ENCODE measurements around the gene YLPM1. TPM values are rescaled to one million over a fixed set of nuclear protein-coding genes. Genes with fewer than 3 reads are reported as not detected.

The YLPM1 gene
- total RNA-seq, 1 donor, result 39.8 TPM

DNA sequence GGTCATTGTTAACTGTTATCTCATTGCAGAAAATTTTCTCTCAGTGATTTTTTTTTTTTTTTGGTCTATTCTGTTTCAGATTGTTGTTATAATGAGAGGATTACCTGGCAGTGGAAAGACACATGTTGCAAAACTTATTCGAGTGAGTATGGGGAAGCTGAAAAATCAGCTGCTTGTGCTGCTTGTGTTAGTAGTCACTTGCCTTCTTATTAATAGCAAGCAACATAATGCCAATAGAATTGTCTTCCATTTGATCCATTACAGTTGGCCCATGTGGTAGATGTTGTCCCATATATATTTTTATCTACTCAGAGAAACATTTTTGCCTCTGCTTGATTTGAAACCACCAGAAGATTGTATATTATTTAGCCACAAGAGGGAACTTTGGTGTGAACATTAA lies 53.0 kb downstream of the YLPM1 start:
- no peak overlapping the region for H2AFZ ChIP-seq (ENCODE audit: low read length)
- no peaks in the 10 kb centered on the region for H3K27me3 ChIP-seq (ENCODE audit: insufficient read depth, low read length)
- no peaks in the 10 kb centered on the region for H3K9me3 ChIP-seq (ENCODE audit: low read depth, low read length)
- H3K4me1 ChIP-seq (ENCODE audit: insufficient read depth, low read length), result no peaks in the 10 kb centered on the region
- H3K4me3 ChIP-seq (ENCODE audit: insufficient read depth, low read length), result no peak overlapping the region
- H3K36me3 ChIP-seq (ENCODE audit: insufficient read depth, low read length), result peaks cover 65% of the 10 kb centered on the region
- H3K79me2 ChIP-seq (ENCODE audit: insufficient read depth, low read length), result peaks cover 11% of the 10 kb centered on the region
- H4K20me1 ChIP-seq (ENCODE audit: insufficient read depth, low read length), result no peaks in the 10 kb centered on the region
- no peak for DNase-seq (ENCODE audit: insufficient read length, low spot score, missing footprints)
- no peak overlapping the region for H3K27ac ChIP-seq (ENCODE audit: low read depth, low read length)
- TF ChIP-seq CTCF (IDR thresholded peaks at IDR 0.05; ENCODE audit: extremely low read depth, low read depth, low read length), result no peak
- no peak overlapping the region for H3K4me2 ChIP-seq (ENCODE audit: insufficient read depth, low read length)

- peaks cover 3% of the 10 kb centered on the region for H3K79me2 ChIP-seq (ENCODE audit: insufficient read depth, low read length)
- no peak overlapping the region for H3K4me2 ChIP-seq (ENCODE audit: insufficient read depth, low read length)
- no peaks in the 10 kb centered on the region for H4K20me1 ChIP-seq (ENCODE audit: insufficient read depth, low read length)
- H3K27ac ChIP-seq (ENCODE audit: low read depth, low read length), result no peak overlapping the region
- H3K4me1 ChIP-seq (ENCODE audit: insufficient read depth, low read length), result no peaks in the 10 kb centered on the region
- no peak for TF ChIP-seq CTCF (IDR thresholded peaks at IDR 0.05; ENCODE audit: extremely low read depth, low read depth, low read length)
- no peak overlapping the region for H3K4me3 ChIP-seq (ENCODE audit: insufficient read depth, low read length)
- no peak overlapping the region for H2AFZ ChIP-seq (ENCODE audit: low read length)
- no peaks in the 10 kb centered on the region for H3K27me3 ChIP-seq (ENCODE audit: insufficient read depth, low read length)
- H3K36me3 ChIP-seq (ENCODE audit: insufficient read depth, low read length), result peaks cover 47% of the 10 kb centered on the region
- no peak for DNase-seq (ENCODE audit: insufficient read length, low spot score, missing footprints)
- H3K9me3 ChIP-seq (ENCODE audit: low read depth, low read length), result no peaks in the 10 kb centered on the region
Measured at GRCh38 chr14:74820288-74820687, 57.2 kb downstream of the YLPM1 start.

- H3K4me3 ChIP-seq (ENCODE audit: insufficient read depth, low read length), result no peak overlapping the region
- no peaks in the 10 kb centered on the region for H3K27me3 ChIP-seq (ENCODE audit: insufficient read depth, low read length)
- H3K79me2 ChIP-seq (ENCODE audit: insufficient read depth, low read length), result peaks cover 1% of the 10 kb centered on the region
- DNase-seq (ENCODE audit: insufficient read length, low spot score, missing footprints), result no peak
- no peak overlapping the region for H3K27ac ChIP-seq (ENCODE audit: low read depth, low read length)
- no peak overlapping the region for H2AFZ ChIP-seq (ENCODE audit: low read length)
- H3K4me1 ChIP-seq (ENCODE audit: insufficient read depth, low read length), result no peaks in the 10 kb centered on the region
- H3K9me3 ChIP-seq (ENCODE audit: low read depth, low read length), result no peaks in the 10 kb centered on the region
- no peak for TF ChIP-seq CTCF (IDR thresholded peaks at IDR 0.05; ENCODE audit: extremely low read depth, low read depth, low read length)
- no peaks in the 10 kb centered on the region for H4K20me1 ChIP-seq (ENCODE audit: insufficient read depth, low read length)
- H3K4me2 ChIP-seq (ENCODE audit: insufficient read depth, low read length), result no peak overlapping the region
- H3K36me3 ChIP-seq (ENCODE audit: insufficient read depth, low read length), result peaks cover 45% of the 10 kb centered on the region
Measured at GRCh38 chr14:74821267-74821915, 58.3 kb downstream of the YLPM1 start.

DNA sequence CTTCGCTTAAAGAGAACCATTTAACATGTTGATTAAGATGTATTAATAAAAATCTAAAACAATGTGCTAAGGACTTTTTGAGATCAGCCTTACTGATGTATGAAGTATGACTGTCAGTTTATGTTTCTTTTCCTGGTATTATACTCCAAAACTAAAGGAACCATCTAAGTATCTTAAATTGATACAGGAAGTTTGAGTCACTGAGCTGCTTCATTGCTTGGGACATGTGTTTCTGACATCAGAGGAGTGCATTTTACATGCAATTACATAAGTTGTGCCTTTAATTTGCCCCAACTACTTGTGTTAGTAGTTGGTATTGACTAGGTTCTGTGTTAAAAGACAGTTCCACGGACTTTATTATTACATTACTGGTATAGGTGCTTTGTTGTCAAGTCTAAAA lies 61.9 kb downstream of the YLPM1 start:
- H3K27ac ChIP-seq (ENCODE audit: low read depth, low read length), result no peak overlapping the region
- TF ChIP-seq CTCF (IDR thresholded peaks at IDR 0.05; ENCODE audit: extremely low read depth, low read depth, low read length), result no peak
- no peak overlapping the region for H3K4me2 ChIP-seq (ENCODE audit: insufficient read depth, low read length)
- no peaks in the 10 kb centered on the region for H3K4me1 ChIP-seq (ENCODE audit: insufficient read depth, low read length)
- no peak overlapping the region for H3K4me3 ChIP-seq (ENCODE audit: insufficient read depth, low read length)
- H3K9me3 ChIP-seq (ENCODE audit: low read depth, low read length), result no peaks in the 10 kb centered on the region
- DNase-seq (ENCODE audit: insufficient read length, low spot score, missing footprints), result no peak
- peaks cover 28% of the 10 kb centered on the region for H3K36me3 ChIP-seq (ENCODE audit: insufficient read depth, low read length)
- H3K79me2 ChIP-seq (ENCODE audit: insufficient read depth, low read length), result peaks cover 5% of the 10 kb centered on the region
- H3K27me3 ChIP-seq (ENCODE audit: insufficient read depth, low read length), result no peaks in the 10 kb centered on the region
- H2AFZ ChIP-seq (ENCODE audit: low read length), result no peak overlapping the region
- no peaks in the 10 kb centered on the region for H4K20me1 ChIP-seq (ENCODE audit: insufficient read depth, low read length)
